Inferior parietal cortex (tissue), 1 donor: ENCODE results near the gene DFFA.
A peak's percentile ranks its signal among the peaks of the same experiment; 100 is the strongest.
"Not testable (repeated sequence)": the region's sequence is repeated elsewhere in the genome, so short reads cannot be mapped to it uniquely, and the experiment has no call there.

Source experiments
- DNase-seq: peaks from one replicate; pipeline ENCODE4 v3.0.0-alpha.2; 2016; ENCODE audit errors: extremely low spot score

Gene DFFA

DNA sequence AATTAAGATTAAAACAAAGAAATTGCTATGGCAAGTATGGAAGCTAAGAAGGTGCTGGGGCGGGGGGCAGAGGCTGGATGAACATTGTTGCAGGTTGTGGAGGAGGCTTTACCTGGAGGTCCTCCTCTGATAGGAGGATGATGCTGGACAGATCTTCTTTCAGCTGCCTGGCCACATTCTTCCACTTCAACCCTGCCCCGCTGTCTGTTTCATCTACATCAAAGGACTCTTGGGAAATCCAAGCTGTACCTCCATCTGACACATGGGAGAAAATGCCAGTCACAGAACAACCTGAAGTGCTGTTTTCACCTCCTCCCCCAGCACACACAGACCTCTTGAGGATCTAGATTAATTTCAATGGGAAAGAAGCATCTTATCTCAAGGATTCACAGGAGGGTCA is 5.3 kb downstream of the DFFA start:
- no peak for DNase-seq

DNA sequence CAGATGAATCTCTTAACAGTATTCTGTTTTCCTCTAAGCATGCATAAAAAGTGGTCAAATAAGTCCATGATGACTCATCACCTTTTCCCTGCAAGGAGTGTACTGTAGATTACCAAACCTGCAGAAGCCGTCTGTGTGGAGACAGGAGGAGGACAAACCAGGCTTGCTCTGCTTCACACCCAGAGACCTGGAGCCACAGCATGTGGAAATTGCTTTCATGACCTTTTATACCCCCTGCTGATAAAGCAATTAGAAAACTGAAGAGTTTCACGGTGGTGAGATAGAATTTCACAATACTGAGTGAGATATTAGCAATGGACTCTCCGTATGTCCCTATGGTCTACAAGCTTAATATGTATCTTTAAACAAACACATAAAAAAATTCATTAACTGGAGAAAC is 13.1 kb downstream of the DFFA start:
- DNase-seq, result no peak

GRCh38 chr1:10457875-10458274 is 14.5 kb downstream of the DFFA start:
- no peak for DNase-seq

DNA sequence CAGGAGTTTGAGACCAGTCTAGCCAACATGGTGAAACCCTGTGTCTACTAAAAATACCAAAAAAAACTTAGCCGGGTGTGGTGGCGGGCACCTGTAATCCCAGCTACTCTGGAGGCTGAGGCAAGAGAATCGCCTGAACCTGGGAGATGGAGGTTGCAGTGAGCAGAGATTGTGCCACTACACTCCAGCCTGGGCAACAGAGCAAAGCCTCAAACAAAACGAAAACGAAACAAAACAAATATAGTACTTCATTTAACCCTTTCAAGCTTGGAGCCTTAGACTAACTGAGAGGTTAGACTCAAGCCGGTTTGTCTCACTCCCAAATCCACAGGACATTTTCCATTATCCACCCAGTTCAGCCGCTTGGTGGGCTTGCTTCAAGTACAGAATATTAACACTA is 14.9 kb downstream of the DFFA start:
- not testable (repeated sequence) for DNase-seq

- DNase-seq, result no peak
Observed at GRCh38 chr1:10456661-10457060, 15.7 kb downstream of the DFFA start.

DNA sequence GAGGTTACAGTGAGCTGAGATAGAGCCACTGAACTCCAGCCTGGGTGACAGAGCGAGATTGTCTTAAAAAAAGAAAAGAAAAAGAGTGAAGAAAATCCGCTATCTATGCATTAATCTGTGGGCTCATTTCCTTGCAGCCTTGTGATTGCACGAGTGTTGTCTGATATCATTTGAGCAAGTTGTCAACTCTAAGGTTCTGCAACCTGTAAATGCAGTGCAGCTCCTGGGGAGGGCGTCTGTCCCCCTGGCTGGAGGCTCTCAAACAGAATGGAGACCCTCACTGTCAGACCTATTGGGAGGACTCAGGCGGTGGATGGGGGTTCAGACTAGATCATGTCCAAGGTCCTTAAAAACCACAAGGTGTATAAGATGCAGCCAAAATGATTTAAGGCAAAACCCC is 16.3 kb downstream of the DFFA start:
- no peak for DNase-seq

DNA sequence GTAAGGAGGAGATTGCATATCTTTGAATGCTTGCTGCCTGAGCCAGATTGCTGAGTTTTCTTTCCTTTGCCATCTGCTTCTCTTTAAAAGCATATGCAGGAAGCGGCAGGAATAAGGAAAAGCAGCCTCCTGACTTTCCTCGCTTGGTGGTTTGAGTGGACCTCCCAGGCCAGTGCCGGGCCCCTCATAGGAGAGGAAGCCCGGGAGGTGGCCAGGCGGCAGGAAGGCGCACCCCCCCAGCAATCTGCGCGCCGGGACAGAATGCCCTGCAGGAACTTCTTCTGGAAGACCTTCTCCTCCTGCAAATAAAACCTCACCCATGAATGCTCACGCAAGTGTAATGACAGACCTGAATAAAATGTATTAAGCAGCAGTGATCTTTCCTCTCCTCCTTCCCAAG is 21.0 kb downstream of the DFFA start:
- DNase-seq, result no peak

- no peak for DNase-seq
Observed at GRCh38 chr1:10450836-10451235, 21.5 kb downstream of the DFFA start.

DNA sequence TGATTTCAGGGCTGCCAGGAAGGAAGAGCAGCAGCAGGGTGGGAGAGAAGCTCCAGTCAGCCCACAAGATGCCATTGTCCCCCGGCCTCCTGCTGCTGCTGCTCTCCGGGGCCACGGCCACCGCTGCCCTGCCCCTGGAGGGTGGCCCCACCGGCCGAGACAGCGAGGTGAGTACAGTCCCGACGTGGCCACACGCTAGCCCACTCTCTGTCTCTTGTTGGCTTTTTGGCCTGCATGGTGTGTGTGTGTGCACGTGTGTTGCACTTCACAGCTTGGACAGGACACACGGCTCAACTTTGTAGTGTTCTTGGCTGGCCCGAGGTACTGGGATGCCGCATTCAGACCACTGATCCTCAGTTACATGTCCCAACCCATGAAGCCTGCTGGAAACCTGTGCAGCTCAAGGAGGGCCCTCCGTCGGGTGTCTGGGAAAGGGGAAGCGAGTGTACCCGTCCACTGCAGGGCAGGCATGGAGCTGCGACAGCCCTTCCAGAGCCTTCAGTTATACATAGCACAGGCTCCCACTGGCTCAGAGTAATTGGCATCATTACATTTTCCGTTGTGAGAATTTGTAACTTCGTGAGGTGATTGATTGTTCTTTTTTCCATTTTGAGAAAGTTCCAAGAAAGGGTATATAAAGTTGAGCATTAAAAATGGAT is 22.0 kb downstream of the DFFA start:
- DNase-seq, result no peak

DNA sequence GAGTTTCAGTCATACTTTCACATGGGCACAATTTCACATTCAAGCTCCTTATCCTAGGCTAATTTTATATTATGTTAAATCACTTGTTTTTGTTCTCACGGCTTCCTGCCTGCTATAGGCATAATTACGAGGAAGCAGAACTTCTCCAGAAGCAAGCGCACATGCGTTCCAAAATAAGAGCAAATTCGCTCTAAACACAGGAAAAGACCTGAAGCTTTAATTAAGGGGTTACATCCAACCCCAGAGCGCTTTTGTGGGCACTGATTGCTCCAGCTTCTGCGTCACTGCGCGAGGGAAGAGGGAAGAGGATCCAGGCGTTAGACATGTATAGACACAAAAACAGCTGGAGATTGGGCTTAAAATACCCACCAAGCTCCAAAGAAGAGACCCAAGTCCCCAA is 22.6 kb downstream of the DFFA start, which contains the start of gene CORT:
TSS of gene CORT (plus strand) at position 281 of the 400 bp plus-strand sequence. CDS start 193 bp downstream, outside the sequence.
- peak; percentile 40 for DNase-seq

- no peak for DNase-seq
Observed at GRCh38 chr1:10446790-10447422, 25.4 kb downstream of the DFFA start.

- DNase-seq, result no peak
Observed at GRCh38 chr1:10444795-10445397, 27.4 kb downstream of the DFFA start.

DNA sequence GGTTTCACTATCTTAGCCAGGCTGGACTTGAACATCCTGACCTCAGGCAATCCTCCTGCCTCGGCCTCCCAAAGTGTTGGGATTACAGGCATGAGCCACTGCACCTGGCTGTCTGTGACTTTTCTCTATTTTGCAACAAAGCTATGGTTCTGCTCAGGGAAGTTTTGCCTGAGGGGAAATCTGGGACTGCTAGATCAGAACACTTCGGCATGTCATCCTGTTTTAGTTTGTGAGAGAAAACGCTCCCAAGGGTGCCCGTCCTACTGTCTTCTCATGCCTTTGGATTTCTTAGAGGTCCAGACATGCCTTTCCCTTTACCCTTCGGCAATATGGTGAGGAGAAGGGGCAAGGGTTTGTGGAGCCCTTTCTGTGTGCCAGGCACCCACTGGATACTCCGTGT is 28.1 kb downstream of the DFFA start:
- DNase-seq, result no peak

- DNase-seq, result no peak
Observed at GRCh38 chr1:10440794-10441193, 31.5 kb downstream of the DFFA start.

DNA sequence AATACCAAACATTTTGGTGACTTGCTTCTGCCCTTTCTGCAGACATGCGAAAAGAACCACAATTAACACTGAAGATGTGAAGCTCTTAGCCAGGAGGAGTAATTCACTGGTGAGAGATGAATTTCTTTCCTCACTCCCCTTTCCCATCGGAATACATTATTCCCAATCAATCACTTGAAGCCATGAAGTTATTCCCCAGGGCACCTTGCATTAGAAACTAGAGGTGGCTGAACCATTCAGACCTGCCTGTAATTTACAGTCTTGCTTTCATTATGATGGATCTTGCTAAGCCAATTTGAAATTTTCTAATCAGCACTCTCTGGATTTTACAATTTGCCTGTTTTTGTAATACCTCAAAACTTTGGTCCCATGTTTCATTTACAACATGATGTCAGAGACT is 32.0 kb downstream of the DFFA start:
- DNase-seq, result no peak

- no peak for DNase-seq
Observed at GRCh38 chr1:10438677-10439163, 33.6 kb downstream of the DFFA start.

GRCh38 chr1:10437052-10437451 is 35.3 kb downstream of the DFFA start:
- no peak for DNase-seq

GRCh38 chr1:10434590-10434989 is 37.7 kb downstream of the DFFA start:
- DNase-seq, result no peak

- DNase-seq, result no peak
Observed at GRCh38 chr1:10433790-10434189, 38.5 kb downstream of the DFFA start.

GRCh38 chr1:10432910-10433700 is 39.2 kb downstream of the DFFA start:
- DNase-seq, result no peak

DNA sequence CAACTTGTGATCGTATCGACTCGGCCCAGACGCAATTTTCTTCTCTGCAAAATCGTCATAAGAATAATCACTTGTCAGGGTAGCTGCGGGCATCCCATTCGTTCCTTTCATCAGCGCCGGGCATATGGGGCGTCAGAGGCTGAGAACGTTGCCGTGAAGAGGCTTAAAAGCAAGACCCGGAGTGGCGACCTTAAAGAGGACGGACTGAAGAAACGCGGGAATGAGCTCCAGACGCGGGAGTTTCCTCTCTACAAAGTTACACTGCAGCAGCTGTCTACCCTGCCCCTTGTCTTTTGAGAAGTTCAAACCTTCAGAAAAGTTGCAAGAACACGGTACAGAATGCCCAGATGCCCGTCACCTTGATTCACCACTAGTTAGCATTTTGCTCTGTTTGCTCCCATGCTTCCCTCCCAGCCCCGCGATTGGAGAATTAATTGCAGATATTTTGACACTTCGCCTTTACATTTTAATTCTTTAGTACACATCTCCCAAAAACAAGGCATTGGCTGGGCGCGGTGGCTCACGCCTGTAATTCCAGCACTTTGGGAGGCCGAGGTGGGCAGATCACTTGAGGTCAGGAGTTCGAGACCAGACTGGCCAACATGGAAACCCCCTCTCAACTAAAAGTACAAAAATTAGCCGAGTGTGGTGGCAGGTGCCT is 41.1 kb downstream of the DFFA start:
- no peak for DNase-seq
